ENCODE results near the gene SCFD1. TPM values are rescaled to one million over a fixed set of nuclear protein-coding genes. Genes with fewer than 3 reads are reported as not detected.
"Not testable (repeated sequence)": the region's sequence is repeated elsewhere in the genome, so short reads cannot be mapped to it uniquely, and the experiment has no call there.

Gene SCFD1
- total RNA-seq, 2 donors from 2014 or later, result 46.8 to 58.3 TPM

DNA sequence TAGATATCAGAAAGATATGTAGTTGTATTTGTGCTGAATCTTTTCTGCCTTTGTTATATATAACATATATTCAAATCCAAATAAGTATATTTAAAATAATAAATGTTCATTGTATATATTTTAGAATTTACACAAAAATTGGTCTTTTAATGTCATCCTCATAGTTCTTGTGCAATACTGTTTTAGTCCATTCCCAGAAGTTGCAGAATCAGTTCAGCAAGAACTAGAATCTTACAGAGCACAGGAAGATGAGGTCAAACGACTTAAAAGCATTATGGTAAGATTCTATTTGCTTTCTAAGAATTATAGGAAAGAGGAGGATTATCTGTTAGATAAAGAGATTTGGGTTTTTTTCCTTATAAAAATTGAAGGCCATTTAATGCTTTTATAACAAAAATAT is 51.0 kb downstream of the SCFD1 start:
- ATAC-seq (ENCODE audit: insufficient number of reproducible peaks, low FRiP score, low read depth), result no peak
- no peaks in the 10 kb centered on the region for H3K27me3 ChIP-seq (replicated peaks; ENCODE audit: insufficient read depth)
- H3K9me3 ChIP-seq, result no peaks in the 10 kb centered on the region
- H3K4me1 ChIP-seq (ENCODE audit: control insufficient read depth in 1 of 2, low read depth in 2 of 2), result no peaks in the 10 kb centered on the region
- DNase-seq (ENCODE audit: low spot score), result no peak
- no peaks in the 10 kb centered on the region for H3K36me3 ChIP-seq
- TF ChIP-seq, protein P1, sequence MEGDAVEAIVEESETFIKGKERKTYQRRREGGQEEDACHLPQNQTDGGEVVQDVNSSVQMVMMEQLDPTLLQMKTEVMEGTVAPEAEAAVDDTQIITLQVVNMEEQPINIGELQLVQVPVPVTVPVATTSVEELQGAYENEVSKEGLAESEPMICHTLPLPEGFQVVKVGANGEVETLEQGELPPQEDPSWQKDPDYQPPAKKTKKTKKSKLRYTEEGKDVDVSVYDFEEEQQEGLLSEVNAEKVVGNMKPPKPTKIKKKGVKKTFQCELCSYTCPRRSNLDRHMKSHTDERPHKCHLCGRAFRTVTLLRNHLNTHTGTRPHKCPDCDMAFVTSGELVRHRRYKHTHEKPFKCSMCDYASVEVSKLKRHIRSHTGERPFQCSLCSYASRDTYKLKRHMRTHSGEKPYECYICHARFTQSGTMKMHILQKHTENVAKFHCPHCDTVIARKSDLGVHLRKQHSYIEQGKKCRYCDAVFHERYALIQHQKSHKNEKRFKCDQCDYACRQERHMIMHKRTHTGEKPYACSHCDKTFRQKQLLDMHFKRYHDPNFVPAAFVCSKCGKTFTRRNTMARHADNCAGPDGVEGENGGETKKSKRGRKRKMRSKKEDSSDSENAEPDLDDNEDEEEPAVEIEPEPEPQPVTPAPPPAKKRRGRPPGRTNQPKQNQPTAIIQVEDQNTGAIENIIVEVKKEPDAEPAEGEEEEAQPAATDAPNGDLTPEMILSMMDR (IDR thresholded peaks at IDR 0.05), result no peak
- H3K4me3 ChIP-seq, result no peak overlapping the region
- no peak overlapping the region for H3K27ac ChIP-seq

DNA sequence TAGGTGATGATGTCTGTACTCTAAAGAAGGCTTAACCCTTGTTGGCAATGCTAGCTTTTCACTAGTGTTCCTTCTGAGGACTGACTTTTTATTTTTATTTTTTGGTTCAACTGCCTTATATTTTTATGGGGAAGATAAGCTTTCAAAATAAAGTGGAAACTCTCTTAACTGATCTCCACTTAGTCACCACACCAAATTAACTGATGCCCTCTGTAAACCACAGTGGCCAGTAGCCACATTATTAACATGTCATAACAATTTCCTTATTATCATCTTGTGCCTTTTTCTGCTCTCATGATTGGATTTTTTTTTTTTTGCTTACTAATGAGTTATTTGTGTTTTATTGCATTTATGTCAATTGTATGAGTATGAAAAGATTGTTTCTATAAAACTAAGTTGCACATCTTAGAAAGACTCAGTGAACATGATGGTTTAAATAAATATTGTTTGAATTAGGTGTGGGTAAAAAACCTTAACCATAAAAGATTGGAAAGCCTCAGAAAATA is 56.9 kb downstream of the SCFD1 start:
- Histone ChIP-seq H3K9me3 (no peaks in the 10 kb centered on the region), H3K27ac (no peak overlapping the region), H3K36me3 (no peaks in the 10 kb centered on the region), H3K4me3 (no peak overlapping the region), H3K27me3 (replicated peaks; ENCODE audit: insufficient read depth) (no peaks in the 10 kb centered on the region), H3K4me1 (ENCODE audit: control insufficient read depth in 1 of 2, low read depth in 2 of 2) (no peaks in the 10 kb centered on the region)
- DNase-seq (ENCODE audit: low spot score) (no peak), ATAC-seq (ENCODE audit: insufficient number of reproducible peaks, low FRiP score, low read depth) (no peak)
- TF ChIP-seq, protein P1 (IDR thresholded peaks at IDR 0.05), result no peak

DNA sequence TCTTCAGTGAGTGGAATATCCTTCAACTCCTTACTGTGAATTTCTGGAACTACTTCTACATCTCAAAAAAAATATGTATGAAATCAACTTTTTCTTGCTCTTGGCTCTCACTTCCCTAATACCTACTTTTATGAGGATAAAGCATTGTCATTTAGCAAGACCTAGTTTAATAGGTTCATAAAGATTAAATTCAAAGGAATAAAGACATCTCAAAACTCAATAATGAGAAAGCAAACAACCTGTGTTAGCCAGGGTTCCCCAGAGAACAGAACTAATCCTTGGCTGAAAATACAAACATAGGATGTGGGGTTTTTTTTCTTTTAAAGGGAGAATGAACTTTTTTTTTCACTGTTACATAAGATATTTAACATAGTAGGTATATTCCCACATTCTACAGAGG is 57.9 kb downstream of the SCFD1 start:
- no peaks in the 10 kb centered on the region for H3K36me3 ChIP-seq
- ATAC-seq (ENCODE audit: insufficient number of reproducible peaks, low FRiP score, low read depth), result no peak
- no peak for DNase-seq (ENCODE audit: low spot score)

DNA sequence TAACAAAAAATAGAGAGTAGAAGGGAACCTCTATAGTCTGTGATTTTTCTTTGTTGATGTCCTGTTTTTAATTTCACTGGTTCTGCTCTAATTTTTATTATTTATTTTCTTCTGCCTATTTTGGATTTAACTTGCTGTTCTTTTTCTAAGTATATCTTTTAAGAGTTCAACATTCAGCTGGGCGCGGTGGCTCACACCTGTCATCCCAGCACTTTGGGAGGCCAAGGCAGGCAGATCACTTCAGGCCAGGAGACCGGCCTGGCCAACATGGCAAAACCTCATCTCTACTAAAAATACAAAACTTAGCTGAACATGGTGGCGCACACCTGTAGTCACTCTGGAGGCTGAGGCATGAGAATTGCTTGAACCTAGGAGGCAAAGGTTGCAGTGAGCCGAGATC is 58.7 kb downstream of the SCFD1 start:
- not testable (repeated sequence) for H3K27me3 ChIP-seq (replicated peaks; ENCODE audit: insufficient read depth); H3K9me3 ChIP-seq; H3K4me3 ChIP-seq; ATAC-seq (ENCODE audit: insufficient number of reproducible peaks, low FRiP score, low read depth); H3K4me1 ChIP-seq (ENCODE audit: control insufficient read depth in 1 of 2, low read depth in 2 of 2); H3K27ac ChIP-seq; H3K36me3 ChIP-seq; DNase-seq (ENCODE audit: low spot score)

More for the DNA sequence above, 57.9 kb downstream of the SCFD1 start:
- TF ChIP-seq, protein P1 (IDR thresholded peaks at IDR 0.05), result no peak
- Histone ChIP-seq H3K4me1 (ENCODE audit: control insufficient read depth in 1 of 2, low read depth in 2 of 2) (no peaks in the 10 kb centered on the region), H3K27me3 (replicated peaks; ENCODE audit: insufficient read depth) (no peaks in the 10 kb centered on the region), H3K9me3 (no peaks in the 10 kb centered on the region), H3K4me3 (no peak overlapping the region), H3K27ac (no peak overlapping the region)

DNA sequence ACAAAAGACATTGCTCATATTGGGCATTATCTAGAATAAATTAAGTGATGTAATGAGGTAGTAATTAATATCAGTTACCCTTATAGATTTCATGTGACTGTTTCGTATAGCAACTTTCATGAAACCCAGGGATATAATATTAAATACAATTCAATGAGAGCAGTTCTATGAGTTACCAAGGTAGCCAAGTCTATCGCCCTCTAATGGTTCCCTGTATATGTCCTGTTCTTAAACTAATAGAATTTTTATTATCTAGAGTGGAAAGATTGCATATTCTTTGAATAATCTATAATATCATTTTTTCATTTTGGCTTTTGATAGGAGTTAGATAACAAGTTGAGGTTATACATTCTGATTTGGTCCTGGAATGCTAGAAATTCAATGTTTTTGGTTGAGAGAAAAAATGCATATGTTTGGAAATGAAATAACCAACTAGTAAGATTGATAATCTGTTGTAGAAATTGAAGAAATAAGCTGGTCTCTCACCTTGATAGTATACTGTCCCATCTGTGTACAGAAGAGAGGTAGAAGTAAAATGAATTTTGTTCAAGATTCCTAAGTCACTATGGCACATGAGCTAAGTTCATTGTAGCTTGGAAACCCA is 59.7 kb downstream of the SCFD1 start:
- DNase-seq (ENCODE audit: low spot score) (no peak), ATAC-seq (ENCODE audit: insufficient number of reproducible peaks, low FRiP score, low read depth) (no peak)
- Histone ChIP-seq H3K9me3 (no peaks in the 10 kb centered on the region), H3K27ac (no peak overlapping the region), H3K36me3 (no peaks in the 10 kb centered on the region), H3K4me1 (ENCODE audit: control insufficient read depth in 1 of 2, low read depth in 2 of 2) (no peaks in the 10 kb centered on the region), H3K4me3 (no peak overlapping the region), H3K27me3 (replicated peaks; ENCODE audit: insufficient read depth) (no peaks in the 10 kb centered on the region)
- TF ChIP-seq, protein P1 (IDR thresholded peaks at IDR 0.05), result no peak

DNA sequence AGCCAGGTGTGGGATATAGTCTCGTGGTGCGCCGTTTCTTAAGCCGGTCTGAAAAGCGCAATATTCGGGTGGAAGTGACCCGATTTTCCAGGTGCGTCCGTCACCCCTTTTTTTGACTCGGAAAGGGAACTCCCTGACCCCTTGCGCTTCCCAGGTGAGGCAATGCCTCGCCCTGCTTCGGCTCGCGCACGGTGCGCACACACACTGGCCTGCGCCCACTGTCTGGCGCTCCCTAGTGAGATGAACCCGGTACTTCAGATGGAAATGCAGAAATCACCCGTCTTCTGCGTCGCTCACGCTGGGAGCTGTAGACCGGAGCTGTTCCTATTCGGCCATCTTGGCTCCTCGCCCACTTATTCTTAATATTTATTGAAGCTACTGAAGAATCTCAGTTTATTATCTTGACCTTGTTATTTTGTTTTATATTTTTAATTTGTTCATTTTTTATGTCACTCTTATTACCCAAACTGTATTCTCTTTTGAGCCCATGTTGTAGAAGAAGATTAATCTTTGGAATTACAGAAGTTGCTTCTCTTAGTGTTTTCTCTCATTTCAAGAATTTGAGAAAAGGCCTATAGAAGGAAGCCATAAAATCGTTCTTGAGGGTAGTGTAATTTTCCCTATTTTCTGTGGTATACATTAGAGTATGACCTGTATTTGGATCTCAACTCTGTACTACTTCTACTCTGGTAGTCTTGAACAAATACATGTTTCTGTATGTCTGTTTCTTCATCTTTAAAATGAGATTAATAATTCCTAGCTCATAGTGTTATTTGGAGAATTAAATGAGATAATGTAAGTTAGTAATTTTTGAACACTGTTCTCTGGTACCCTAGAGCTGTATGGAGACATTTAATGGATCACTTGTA is 68.6 kb downstream of the SCFD1 start:
- H3K27ac ChIP-seq; H3K9me3 ChIP-seq; H3K36me3 ChIP-seq; H3K27me3 ChIP-seq (replicated peaks; ENCODE audit: insufficient read depth); DNase-seq (ENCODE audit: low spot score); H3K4me1 ChIP-seq (ENCODE audit: control insufficient read depth in 1 of 2, low read depth in 2 of 2); ATAC-seq (ENCODE audit: insufficient number of reproducible peaks, low FRiP score, low read depth): not testable (repeated sequence)
- peak overlapping the region; percentile 39 for H3K4me3 ChIP-seq

Measured in thoracic aorta (tissue), 2 donors.